Retina (tissue), 1 donor: Measurements from ENCODE around the gene CACNG1.
"Not testable (repeated sequence)": the region's sequence is repeated elsewhere in the genome, so short reads cannot be mapped to it uniquely, and the experiment has no call there.

ENCODE experiments used
- DNase-seq: peaks from one replicate; pipeline ENCODE4 v3.0.0-alpha.2; 2016

CACNG1 gene

DNA sequence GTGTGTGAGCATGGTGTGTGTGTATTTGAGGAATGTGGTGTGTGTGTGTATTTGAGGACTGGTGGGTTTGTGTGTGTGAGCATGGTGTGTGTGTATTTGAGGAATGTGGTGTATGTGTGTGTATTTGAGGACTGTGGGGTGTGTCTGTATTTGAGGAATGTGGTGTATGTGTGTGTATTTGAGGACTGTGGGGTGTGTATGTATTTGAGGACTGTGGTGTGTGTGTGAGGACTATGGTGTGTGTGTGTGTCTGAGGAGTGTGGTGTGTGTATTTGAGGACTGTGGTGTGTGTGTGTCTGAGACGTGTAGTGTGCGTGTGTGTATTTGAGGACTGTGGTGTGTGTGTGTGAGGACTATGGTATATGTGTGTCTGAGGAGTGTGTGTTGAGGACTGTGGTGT is 18.0 kb upstream of the CACNG1 start:
- no peak for DNase-seq

- DNase-seq = no peak
Observed at GRCh38 chr17:67027031-67027628, 17.2 kb upstream of the CACNG1 start.

DNA sequence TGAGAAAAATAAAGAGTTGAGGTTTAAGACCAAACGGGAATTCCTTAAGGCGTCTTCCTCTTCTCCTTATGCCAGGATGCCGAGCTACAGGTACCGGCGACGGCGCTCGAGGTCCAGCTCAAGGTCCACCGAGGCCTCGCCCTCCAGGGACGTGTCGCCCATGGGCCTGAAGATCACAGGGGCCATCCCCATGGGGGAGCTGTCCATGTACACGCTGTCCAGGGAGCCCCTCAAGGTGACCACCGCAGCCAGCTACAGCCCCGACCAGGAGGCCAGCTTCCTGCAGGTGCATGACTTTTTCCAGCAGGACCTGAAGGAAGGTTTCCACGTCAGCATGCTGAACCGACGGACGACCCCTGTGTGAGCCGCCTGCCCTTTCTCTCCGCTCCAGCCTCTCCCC is 13.7 kb upstream of the CACNG1 start:
- DNase-seq = no peak

GRCh38 chr17:67032382-67032781 is 12.0 kb upstream of the CACNG1 start:
- no peak for DNase-seq

DNA sequence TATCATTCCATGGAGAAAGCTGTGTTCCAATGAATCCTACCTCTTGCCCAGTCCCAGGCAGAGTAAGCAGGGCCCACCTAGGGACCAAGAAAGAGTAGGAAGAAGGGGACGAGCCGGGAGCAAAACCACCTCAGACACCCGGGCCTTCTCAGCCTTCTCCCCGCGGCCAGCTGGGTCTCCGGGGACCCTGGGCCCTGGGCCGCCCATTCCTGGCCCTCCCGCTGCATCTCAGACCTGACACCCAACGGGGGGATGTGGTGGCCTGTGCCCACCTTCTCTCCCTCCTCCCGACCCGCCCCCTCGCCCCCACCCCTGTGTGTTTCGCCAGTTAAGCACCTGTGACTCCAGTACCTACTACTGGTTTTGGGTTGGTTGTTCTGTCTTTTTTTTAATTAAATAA is 11.4 kb upstream of the CACNG1 start:
- no peak for DNase-seq

GRCh38 chr17:67033613-67034012 is 10.7 kb upstream of the CACNG1 start:
- DNase-seq = no peak

- no peak for DNase-seq
Observed at GRCh38 chr17:67035131-67036083, 8.9 kb upstream of the CACNG1 start.

GRCh38 chr17:67038861-67039365 is 5.4 kb upstream of the CACNG1 start:
- DNase-seq = no peak

DNA sequence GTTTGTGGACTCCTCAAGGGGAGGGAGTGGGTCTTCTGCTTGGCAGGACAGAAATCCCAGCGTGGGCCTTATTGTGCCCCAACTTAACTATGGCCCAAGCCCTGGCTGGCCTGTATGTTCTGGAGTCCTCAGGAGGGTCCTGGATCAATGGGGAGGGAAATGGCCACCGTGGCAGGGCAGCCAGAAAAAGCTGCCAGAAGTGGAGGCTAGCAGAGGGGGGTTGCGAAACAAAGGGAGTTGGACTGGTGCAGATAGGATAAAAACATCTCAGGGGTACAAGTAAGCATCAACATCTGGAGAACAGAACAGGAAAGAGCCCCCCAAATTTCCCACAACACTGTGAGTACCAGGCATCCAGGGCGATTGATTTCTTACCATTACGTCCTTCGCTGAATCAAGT is 3.7 kb upstream of the CACNG1 start:
- DNase-seq = no peak

DNA sequence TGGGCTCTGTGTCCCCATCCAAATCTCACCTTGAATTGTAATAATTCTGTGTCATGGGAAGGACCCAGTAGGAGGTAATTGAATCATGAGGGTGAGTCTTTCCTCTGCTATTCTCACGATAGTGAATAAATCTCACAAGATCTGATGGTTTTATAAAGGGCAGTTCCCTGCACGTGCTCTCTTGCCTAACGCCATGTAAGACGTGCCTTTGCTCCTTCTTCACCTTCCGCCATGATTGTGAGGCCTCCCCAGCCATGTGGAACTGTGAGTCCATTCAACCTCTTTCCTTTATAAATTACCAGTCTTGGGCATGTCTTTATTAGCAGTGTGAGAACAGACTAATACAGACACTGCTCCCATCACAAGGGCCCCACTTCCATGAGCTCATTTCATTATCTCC is 3.2 kb upstream of the CACNG1 start:
- DNase-seq = not testable (repeated sequence)

DNA sequence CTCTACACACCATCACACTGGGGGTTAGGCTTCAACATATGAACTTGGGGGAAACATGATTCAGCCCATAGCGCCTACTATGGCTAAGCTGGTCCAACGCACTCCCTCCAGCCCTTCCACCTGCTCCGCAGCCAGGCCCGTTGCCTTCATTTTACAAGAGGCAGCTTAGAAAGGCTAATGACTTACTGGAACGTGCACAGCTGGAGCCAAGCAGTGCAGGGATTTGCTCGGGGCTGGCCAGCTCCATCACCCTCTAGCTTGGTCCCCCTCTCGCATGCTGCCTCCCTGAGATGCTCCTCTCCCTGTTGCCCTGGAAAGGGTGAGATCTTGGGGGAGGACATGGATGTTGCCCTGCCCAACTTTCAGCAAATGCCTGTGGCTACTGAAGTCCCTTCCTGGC is 2.8 kb upstream of the CACNG1 start:
- DNase-seq = no peak

DNA sequence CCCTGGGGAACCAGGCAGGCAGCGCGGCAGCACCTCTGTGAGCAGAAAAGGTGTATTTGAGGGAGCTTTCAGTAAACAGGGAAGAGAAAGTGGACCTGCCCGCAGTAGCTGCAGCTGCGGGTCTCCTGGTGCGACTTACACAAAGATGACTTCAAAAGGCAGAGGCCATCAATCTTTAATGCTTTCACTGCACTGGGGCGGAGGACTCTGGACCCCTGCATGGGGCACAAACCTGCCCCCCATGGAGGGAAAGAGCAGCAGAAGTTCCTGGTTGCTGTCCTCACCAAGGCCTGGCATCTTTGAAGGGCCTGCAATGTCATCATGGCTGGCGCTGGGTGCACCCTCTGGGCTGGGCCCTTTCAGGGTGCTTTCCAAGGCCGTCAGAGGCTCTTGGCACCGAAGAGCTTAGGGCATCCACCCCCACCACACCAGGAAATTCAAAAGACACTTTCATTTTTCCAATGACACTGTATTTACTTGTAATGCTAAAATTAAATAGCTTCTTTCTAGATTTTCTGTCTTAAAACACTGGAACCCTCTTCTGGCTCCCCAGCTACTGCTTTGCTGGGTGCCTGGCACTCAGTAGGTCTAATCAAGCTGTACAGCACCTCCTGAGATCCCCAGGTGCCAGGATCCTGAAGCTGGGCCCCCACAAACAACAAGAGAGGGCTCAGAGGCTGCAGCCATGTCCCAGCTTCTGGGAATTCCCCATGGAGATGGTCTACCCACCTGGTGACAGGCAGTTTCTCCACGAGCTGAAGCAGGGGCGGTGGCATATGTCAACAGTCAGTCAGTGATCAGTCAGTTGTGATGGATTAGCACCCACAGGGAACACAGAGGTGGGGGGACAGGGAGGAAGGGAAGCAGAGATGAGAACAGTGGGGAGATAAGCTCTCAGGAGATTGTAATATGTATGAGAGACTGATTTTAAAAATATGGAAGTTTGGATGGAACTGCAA is 2.1 kb upstream of the CACNG1 start:
- DNase-seq = peak; percentile 35

- DNase-seq = no peak
Observed at GRCh38 chr17:67043283-67043682, 1.1 kb upstream of the CACNG1 start.

DNA sequence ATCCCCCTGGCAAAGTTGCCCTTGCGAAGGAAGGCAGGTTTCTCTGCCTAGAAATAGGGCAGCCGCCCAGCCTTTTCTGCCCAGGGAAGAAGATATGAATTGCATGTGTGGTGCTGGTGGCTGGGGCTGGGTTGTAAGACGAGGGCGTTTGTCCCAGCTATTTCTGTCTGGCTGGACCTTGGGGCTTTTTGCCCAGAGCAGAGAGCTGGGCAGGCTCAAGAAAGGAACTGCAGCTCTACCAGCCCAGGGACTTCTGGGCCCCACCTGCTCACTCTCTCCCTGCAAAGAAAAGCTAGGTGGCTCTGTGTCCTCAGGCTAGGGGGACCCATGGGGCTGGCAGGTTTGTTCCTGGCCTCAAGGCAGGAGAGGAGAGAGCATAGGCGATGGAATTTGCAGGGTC is 586 bp downstream of the CACNG1 start:
- DNase-seq = no peak

- no peak for DNase-seq
Observed at GRCh38 chr17:67046398-67046797, 2.0 kb downstream of the CACNG1 start.

- no peak for DNase-seq
Observed at GRCh38 chr17:67047382-67047781, 3.0 kb downstream of the CACNG1 start.

DNA sequence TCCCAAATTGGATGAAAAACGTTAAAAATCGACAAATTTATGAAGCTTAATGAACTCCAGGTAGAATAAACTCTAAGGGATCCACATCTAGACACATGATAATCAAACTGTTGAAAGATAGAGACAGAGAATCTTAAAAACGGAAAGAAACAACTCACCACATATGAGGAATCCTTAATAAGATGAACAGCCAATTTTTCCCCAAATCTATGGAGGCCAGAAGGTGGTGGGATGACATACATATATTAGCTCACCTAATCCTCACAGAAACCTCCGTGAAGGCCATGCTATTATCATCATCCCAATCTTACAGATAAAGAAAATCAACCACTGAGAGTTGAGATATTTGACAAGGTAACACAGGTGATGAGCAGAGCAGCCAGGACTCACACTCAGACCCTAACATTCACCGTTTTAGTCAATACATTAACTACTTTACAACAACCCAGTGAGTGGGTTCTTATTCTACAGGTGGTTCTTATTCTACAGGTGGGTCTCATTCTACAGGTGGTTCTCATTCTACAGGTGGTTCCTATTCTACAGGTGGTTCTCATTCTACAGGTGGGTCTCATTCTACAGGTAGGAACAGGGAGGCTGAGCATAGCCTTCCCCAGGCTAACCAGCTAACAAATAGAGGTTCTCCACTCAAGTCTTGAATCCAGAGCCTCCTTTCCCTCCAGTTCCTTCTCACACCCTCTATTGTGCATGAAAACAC is 4.8 kb downstream of the CACNG1 start:
- no peak for DNase-seq

GRCh38 chr17:67050066-67050465 is 5.7 kb downstream of the CACNG1 start:
- DNase-seq = no peak

DNA sequence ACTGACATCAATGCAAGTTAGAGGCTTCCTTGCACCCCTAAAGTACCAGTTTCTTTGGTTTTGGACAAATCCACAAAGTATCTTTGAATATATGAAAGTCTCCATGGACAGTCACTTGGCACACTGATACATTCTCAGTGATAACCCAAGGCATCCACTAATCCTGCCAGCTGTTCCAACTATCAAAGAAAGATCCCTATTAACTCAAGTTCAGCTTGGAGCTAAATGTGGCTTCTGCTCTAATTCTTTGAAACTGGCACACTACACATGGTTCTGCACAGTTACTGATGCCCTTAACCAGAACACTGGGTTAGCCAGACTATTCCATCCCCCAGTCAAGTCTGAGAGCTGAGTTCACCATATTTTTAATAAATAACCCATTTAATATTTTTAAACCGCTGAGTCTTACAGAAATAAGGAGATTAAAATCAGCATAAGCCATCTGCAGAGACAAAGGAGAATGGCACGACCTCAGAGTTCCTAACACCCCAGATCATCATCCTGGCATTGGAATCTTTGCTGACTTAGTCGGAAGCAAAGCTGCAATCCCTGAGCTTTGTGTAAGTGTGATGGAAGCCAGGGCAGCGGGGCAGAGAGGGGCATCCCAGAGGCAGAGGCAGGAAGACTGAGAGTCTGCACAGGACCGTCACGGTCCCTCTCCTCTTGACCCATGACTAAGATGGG is 6.3 kb downstream of the CACNG1 start:
- DNase-seq = no peak

DNA sequence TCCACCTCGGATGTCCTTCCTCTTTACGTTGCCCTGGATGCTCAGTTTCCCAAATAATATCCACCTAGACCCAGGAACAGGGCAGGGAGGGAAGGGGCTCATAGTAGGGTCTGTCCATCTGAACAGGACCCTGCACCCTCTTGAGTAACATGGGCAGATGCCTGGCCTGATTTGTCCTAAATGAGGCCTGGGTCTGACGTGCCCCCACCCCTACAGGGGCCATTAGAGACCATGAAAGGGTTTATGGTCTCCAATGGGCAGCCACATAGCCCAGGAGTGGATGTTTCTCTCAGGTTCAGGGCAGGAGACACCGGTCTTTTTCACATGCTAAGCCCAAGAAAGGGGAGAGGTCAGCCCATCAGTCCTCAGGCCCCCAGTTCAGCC is 6.8 kb downstream of the CACNG1 start:
- no peak for DNase-seq

GRCh38 chr17:67051837-67052236 is 7.5 kb downstream of the CACNG1 start:
- DNase-seq = no peak
